OCI-LY3 (cell line): ENCODE measurements around the gene GALNT2.

Source experiments
- H2AFZ ChIP-seq: fragments of 200-600, 300-600 bp; shearing (Covaris generic); 2 replicates; pipeline ENCODE4 v1.6.0; 2014; ENCODE audit warnings: antibody characterized with exemption, low read depth, low read length
- H3K27ac ChIP-seq: fragments of 200-600, 300-600 bp; sonication (generic); 2 replicates; pipeline ENCODE4 v1.5.1; 2014; ENCODE audit warnings: mild to moderate bottlenecking, low read length, moderate library complexity, mixed read lengths
- H3K27me3 ChIP-seq: fragments of 200-600, 300-600 bp; sonication (generic); 2 replicates; pipeline ENCODE4 v1.6.1; 2014; ENCODE audit warnings: low read depth, low read length, mixed read lengths
- H3K36me3 ChIP-seq: fragments of 200-600, 300-600 bp; sonication (generic); replicated peaks from 2 replicates; pipeline ENCODE3; 2014; ENCODE audit warnings: low read depth, low read length, mixed read lengths
- H3K4me1 ChIP-seq: fragments of 300-600, 200-600 bp; sonication (generic); 2 replicates; pipeline ENCODE4 v1.6.1; 2014; ENCODE audit warnings: low read length, mixed read lengths
- H3K4me2 ChIP-seq: fragments of 200-600, 300-600 bp; sonication (generic); 2 replicates; pipeline ENCODE4 v1.6.1; 2014; ENCODE audit warnings: low read length, mixed read lengths
- H3K4me3 ChIP-seq: fragments of 300-600, 200-600 bp; sonication (generic); 2 replicates; pipeline ENCODE4 v1.5.1; 2014; ENCODE audit warnings: antibody characterized with exemption, mild to moderate bottlenecking, low read length, moderate library complexity
- H3K79me2 ChIP-seq: fragments of 300-600, 200-600 bp; shearing (Covaris generic); 2 replicates; pipeline ENCODE4 v1.6.1; 2014; ENCODE audit warnings: mild to moderate bottlenecking, low read length, mixed read lengths
- H3K9ac ChIP-seq: fragments of 300-600, 200-600 bp; shearing (Covaris generic); 2 replicates; pipeline ENCODE4 v1.6.0; 2014; ENCODE audit warnings: mild to moderate bottlenecking, low read length, moderate library complexity
- H3K9me3 ChIP-seq: fragments of 200-600, 300-600 bp; shearing (Covaris generic); 2 replicates; pipeline ENCODE4 v1.6.1; 2014; ENCODE audit warnings: low read length, mixed read lengths; ENCODE audit not compliant: insufficient read depth
- H4K20me1 ChIP-seq: fragments of 200-600, 300-600 bp; sonication (generic); 2 replicates; pipeline ENCODE4 v1.6.1; 2016; ENCODE audit warnings: low read length, mixed read lengths; ENCODE audit not compliant: insufficient read depth
- EZH2phosphoT487 ChIP-seq: fragments of 200-600 bp; shearing (Covaris generic); IDR thresholded peaks from 2 replicates; pipeline ENCODE4 v1.6.1; 2018; ENCODE audit warnings: antibody characterized with exemption, mixed run types, low read depth
- TF ChIP-seq, protein P1 (sequence below): fragments of 200-600, 300-600 bp; sonication (generic); IDR thresholded peaks from 2 replicates; pipeline ENCODE4 v1.5.1; 2014; ENCODE audit warnings: antibody characterized with exemption, low read length, low read depth

The GALNT2 gene

DNA sequence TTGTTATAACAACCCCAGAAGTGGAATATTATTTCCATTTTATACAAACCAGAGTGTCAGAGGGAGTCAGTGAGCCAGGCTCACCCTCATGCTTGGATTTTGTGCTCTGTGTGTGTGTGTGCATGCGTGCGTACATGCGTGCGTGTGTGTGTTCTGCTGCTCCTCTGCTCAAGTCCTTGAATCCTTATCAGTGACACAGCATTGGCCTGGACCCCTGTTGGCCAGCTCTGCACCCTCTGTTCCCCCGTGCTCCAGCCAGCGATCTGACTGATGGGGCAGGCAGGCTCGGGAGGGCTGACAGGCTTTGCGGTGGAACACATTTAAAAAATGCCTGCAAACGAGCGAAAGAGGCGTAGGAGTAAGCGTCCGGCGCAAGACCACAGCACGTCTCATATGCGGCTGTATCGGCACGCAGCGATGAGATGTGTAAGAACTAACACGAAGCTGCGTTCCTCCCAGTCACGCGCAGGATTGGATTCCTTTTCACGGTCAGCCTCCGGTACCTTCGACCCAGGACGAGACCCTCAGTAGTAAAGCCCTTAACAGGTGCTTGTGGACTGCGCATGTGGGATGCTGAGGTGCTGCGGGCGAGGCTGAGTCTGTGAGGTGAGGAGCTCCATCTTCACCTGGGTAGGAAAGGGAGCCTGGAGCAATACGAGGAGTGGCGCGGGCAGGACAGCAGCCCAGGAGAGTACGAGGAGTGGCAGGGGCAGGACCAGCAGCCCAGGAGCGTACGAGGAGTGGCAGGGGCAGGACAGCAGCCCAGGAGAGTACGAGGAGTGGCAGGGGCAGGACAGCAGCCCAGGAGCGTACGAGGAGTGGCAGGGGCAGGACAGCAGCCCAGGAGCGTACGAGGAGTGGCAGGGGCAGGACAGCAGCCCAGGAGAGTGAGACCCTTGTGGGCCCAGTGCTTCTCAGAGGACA is 130.9 kb downstream of the GALNT2 start:
- Histone ChIP-seq H4K20me1 (peaks cover 5% of the 10 kb centered on the region), H3K4me2 (no peak overlapping the region), H2AFZ (no peak overlapping the region), H3K36me3 (peaks cover 5% of the 10 kb centered on the region), H3K9ac (no peak overlapping the region), H3K79me2 (no peaks in the 10 kb centered on the region), H3K4me3 (no peak overlapping the region), H3K27ac (no peak overlapping the region), H3K4me1 (no peaks in the 10 kb centered on the region), H3K9me3 (no peaks in the 10 kb centered on the region), H3K27me3 (no peaks in the 10 kb centered on the region)
- no peak for TF ChIP-seq EZH2phosphoT487
- TF ChIP-seq, protein P1, sequence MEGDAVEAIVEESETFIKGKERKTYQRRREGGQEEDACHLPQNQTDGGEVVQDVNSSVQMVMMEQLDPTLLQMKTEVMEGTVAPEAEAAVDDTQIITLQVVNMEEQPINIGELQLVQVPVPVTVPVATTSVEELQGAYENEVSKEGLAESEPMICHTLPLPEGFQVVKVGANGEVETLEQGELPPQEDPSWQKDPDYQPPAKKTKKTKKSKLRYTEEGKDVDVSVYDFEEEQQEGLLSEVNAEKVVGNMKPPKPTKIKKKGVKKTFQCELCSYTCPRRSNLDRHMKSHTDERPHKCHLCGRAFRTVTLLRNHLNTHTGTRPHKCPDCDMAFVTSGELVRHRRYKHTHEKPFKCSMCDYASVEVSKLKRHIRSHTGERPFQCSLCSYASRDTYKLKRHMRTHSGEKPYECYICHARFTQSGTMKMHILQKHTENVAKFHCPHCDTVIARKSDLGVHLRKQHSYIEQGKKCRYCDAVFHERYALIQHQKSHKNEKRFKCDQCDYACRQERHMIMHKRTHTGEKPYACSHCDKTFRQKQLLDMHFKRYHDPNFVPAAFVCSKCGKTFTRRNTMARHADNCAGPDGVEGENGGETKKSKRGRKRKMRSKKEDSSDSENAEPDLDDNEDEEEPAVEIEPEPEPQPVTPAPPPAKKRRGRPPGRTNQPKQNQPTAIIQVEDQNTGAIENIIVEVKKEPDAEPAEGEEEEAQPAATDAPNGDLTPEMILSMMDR, result no peak

DNA sequence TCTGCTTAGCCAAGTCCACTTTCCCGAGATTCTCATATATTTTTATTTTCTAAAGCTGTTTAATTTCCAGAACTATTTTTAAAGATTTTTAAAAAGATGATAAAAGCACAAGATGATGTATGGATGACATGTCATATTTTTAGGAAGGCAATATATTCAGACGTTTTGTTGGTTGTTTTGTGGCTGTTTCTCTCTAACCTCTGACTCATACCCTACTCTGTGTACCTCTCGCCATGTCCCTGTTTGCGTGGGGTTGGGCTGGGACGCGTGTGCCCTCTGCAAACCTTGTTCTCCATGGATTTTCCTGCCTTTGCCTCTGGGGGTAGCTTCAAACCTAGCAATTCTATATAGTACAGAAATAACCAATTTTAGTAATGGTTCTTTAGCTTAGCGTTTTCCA is 132.0 kb downstream of the GALNT2 start:
- Histone ChIP-seq H3K36me3 (peaks cover 8% of the 10 kb centered on the region), H3K27ac (no peak overlapping the region), H3K9me3 (no peaks in the 10 kb centered on the region), H4K20me1 (peaks cover 5% of the 10 kb centered on the region), H3K4me3 (no peak overlapping the region), H3K27me3 (no peaks in the 10 kb centered on the region), H3K4me1 (no peaks in the 10 kb centered on the region), H2AFZ (no peak overlapping the region), H3K4me2 (no peak overlapping the region), H3K9ac (no peak overlapping the region), H3K79me2 (no peaks in the 10 kb centered on the region)
- TF ChIP-seq, protein P1, result no peak
- no peak for TF ChIP-seq EZH2phosphoT487

DNA sequence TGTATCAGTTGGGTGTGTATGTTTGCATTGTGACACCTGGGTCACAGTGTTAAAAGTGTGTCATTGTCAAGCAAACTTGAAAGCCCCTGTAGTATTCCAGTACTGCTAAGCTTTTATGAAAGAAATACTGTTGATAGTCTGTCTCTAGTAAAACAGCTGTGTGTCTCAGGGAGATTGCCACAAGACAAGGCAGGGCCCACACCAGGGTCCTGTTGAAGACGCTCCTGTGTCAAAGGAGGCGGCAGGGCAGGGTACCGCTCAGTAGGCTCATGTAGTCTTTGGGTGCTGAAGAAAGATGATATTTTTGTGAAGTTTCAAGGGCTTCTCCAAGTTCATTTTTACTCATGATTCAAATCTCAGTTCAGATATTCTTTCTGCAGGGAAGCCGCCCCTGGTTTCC is 132.5 kb downstream of the GALNT2 start:
- Histone ChIP-seq H3K4me1 (no peaks in the 10 kb centered on the region), H3K4me3 (no peak overlapping the region), H3K9me3 (no peaks in the 10 kb centered on the region), H3K36me3 (peaks cover 8% of the 10 kb centered on the region), H3K9ac (no peak overlapping the region), H4K20me1 (peaks cover 5% of the 10 kb centered on the region), H3K4me2 (no peak overlapping the region), H2AFZ (no peak overlapping the region), H3K27ac (no peak overlapping the region), H3K27me3 (no peaks in the 10 kb centered on the region), H3K79me2 (no peaks in the 10 kb centered on the region)
- no peak for TF ChIP-seq EZH2phosphoT487
- TF ChIP-seq, protein P1, result no peak

DNA sequence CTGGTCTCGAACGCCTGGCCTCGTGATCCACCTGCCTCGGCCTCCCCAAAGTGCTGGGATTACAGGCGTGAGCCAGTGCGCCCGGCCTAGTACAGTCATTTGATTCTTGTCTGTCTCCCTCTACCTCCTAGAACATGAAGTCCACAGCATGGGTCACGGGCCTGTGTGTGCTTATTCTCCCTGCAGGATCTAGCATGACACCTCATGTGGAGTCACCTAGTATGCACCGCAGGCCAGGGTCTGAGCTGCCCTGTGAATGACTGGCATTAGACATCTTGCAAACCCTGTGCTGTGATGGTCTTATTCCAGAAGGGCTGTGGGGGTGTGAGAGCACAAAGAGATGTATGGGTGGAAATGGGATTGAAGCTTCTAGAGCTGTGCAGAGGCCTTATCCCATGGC is 133.2 kb downstream of the GALNT2 start:
- H3K27me3 ChIP-seq, result no peaks in the 10 kb centered on the region
- H3K79me2 ChIP-seq, result no peaks in the 10 kb centered on the region
- TF ChIP-seq, protein P1, result no peak
- TF ChIP-seq EZH2phosphoT487, result no peak
- no peaks in the 10 kb centered on the region for H3K4me1 ChIP-seq
- no peak overlapping the region for H3K27ac ChIP-seq
- H3K9ac ChIP-seq, result no peak overlapping the region
- H4K20me1 ChIP-seq, result peaks cover 5% of the 10 kb centered on the region
- H3K4me3 ChIP-seq, result no peak overlapping the region
- no peak overlapping the region for H3K4me2 ChIP-seq
- H2AFZ ChIP-seq, result no peak overlapping the region
- H3K36me3 ChIP-seq, result peaks cover 8% of the 10 kb centered on the region
- no peaks in the 10 kb centered on the region for H3K9me3 ChIP-seq
